Loucy (cell line): ENCODE results near the gene FOXD1.

Experiments
- CTCF ChIP-seq: fragments of 200-600 bp; sonication (generic); conservative IDR thresholded peaks from 2 replicates; pipeline ENCODE4 v1.5.1; 2014; ENCODE audit warnings: mild to moderate bottlenecking, antibody characterized with exemption, low read length
- EZH2phosphoT487 ChIP-seq: fragments of 200-600 bp; IDR thresholded peaks from 2 replicates; pipeline ENCODE4 v1.6.1; 2018; ENCODE audit warnings: antibody characterized with exemption, mild to moderate bottlenecking, moderate library complexity, borderline replicate concordance

- no peak for TF ChIP-seq CTCF
- no peak for TF ChIP-seq EZH2phosphoT487
Observed at GRCh38 chr5:73444499-73445438, 3.8 kb downstream of the FOXD1 start.
